ENCODE results near the gene MAST3. TPM values are rescaled to one million over a fixed set of nuclear protein-coding genes. Genes with fewer than 3 reads are reported as not detected.

MAST3 gene
- total and polyA plus RNA-seq, 7 experiments from 2014 or later, result 10.2 to 58.7 (median 37.4) TPM

DNA sequence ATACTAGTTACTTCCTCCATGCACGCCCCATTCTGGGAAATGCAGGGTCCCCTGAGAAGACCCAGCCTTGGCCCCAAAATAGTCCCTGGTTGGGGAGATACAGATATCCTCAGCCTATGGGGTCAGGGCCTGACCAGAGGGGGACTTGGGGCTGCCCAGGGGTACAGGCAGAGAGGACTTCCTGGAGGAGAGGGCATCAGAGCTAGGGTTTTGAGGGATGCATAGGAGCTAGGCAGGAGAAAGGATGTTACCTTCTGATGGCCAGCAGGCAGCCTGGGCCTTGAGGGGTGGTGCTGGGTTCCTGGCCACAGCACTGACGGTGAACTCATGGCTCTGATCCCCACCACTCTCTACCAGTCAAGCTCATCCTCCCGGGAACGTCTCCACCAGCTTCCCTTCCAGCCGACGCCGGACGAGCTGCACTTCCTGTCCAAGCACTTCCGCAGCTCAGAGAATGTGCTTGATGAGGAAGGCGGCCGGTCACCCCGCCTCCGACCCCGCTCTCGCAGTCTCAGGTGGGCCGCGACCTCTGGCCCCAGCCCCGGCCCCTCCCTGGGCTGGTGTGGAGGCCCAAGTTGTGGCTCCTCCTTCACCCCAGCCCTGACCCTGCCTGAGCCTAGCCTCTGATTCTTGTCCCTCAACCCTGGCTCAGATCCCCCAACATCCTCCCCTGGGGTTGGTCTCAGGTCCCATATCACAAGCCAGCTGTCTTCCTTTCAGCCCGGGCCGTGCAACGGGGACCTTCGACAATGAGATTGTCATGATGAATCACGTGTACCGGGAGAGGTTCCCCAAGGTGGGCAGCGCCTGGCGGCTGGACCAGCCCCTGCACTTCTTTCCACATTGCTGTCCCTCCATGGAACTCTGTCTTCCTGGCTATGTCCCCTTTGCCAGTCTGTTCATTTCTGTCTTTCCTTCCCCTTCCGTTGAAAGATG, 25.6 kb downstream of the MAST3 start:
- ChIA-PET CTCF (interaction anchor here (1.9 kb wide), 1 partner anchor 10 kb away, joined by 5 read pairs; no protein-coding TSS in a partner anchor), POLR2A (interaction anchor here (0.6 to 1.1 kb wide), 6 partner anchors 9 to 29 kb away, joined by 3 to 6 read pairs (median 4); no protein-coding TSS in a partner anchor)
- peak overlapping the region in 1 of 10 donors; percentile 63 for H3K4me3 Mint-ChIP-seq

DNA sequence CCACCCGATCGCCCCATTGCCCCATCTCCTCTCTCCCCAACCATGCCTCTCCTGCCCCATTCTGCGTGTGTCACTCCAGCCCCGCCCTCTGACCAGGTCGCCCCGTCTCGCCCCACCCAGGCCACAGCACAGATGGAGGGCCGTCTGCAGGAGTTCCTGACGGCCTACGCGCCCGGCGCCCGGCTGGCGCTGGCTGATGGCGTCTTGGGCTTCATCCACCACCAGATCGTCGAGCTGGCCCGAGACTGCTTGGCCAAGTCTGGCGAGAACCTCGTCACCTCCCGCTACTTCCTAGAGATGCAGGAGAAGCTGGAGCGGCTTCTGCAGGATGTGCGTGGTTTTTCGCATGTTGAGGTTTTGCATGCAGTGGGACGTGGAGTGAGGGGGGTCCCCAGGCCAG, 26.2 kb downstream of the MAST3 start:
- Mint-ChIP-seq H3K4me3 (no peak overlapping the region), H3K27ac (peak overlapping the region in 4 of 9 donors; percentile 17 to 89 (median 63)), H3K36me3 (peaks cover 4 to 24% (median 7%) of the 10 kb centered on the region in 5 donors), H3K27me3 (no peaks in the 10 kb centered on the region), H3K4me1 (peaks cover 14 to 27% (median 16%) of the 10 kb centered on the region in 7 donors), H3K9me3 (no peaks in the 10 kb centered on the region)
- Histone ChIP-seq H3K9me3 (ENCODE audit: control insufficient read depth in 2 of 3, low read length in 3 of 3) (no peaks in the 10 kb centered on the region), H3K27me3 (ENCODE audit: control insufficient read depth in 2 of 2, insufficient read depth in 2 of 2, low read length in 2 of 2) (no peaks in the 10 kb centered on the region), H3K4me3 (ENCODE audit: low read length) (no peak overlapping the region), H3K4me1 (ENCODE audit: control insufficient read depth in 2 of 2, insufficient read depth in 2 of 2, low read length in 2 of 2) (peaks cover 13 to 18% of the 10 kb centered on the region in 2 donors), H3K27ac (ENCODE audit: low read depth, low read length) (no peak overlapping the region), H3K36me3 (ENCODE audit: control insufficient read depth in 2 of 3, insufficient read depth in 3 of 3, low read length in 3 of 3) (peaks cover 10 to 64% (median 13%) of the 10 kb centered on the region in 3 experiments)
- CTCF ChIA-PET, result interaction anchor here (0.6 kb wide), 1 partner anchor 110 kb away, joined by 4 read pairs; no protein-coding TSS in a partner anchor
- ATAC-seq, result no peak
- intact Hi-C loops (cut with micrococcal nuclease), result no loop called here
- DNase-seq, result no peak
- POLR2A ChIA-PET, result interaction anchor here (0.6 to 0.9 kb wide), 2 partner anchors 18 to 28 kb away, joined by 3 to 4 read pairs; no protein-coding TSS in a partner anchor

More for the DNA sequence above, 25.6 kb downstream of the MAST3 start:
- Histone ChIP-seq H3K27me3 (ENCODE audit: control insufficient read depth in 2 of 2, insufficient read depth in 2 of 2, low read length in 2 of 2) (no peaks in the 10 kb centered on the region), H3K27ac (ENCODE audit: low read depth, low read length) (peak overlapping the region; percentile 78), H3K4me1 (ENCODE audit: control insufficient read depth in 2 of 2, insufficient read depth in 2 of 2, low read length in 2 of 2) (peaks cover 17 to 21% of the 10 kb centered on the region in 2 donors), H3K36me3 (ENCODE audit: control insufficient read depth in 2 of 3, insufficient read depth in 3 of 3, low read length in 3 of 3) (peaks cover 10 to 57% (median 13%) of the 10 kb centered on the region in 3 experiments), H3K9me3 (ENCODE audit: control insufficient read depth in 2 of 3, low read length in 3 of 3) (no peaks in the 10 kb centered on the region), H3K4me3 (ENCODE audit: low read length) (no peak overlapping the region)
- Mint-ChIP-seq H3K27me3 (no peaks in the 10 kb centered on the region), H3K27ac (peak overlapping the region in 6 of 9 donors; percentile 13 to 92 (median 63)), H3K36me3 (peaks cover under 1 to 20% (median 4%) of the 10 kb centered on the region in 5 donors), H3K4me1 (peaks cover 15 to 29% (median 20%) of the 10 kb centered on the region in 7 donors), H3K9me3 (no peaks in the 10 kb centered on the region)
- no peak for DNase-seq
- intact Hi-C loops (cut with micrococcal nuclease), result no loop called here
- no peak for ATAC-seq

DNA sequence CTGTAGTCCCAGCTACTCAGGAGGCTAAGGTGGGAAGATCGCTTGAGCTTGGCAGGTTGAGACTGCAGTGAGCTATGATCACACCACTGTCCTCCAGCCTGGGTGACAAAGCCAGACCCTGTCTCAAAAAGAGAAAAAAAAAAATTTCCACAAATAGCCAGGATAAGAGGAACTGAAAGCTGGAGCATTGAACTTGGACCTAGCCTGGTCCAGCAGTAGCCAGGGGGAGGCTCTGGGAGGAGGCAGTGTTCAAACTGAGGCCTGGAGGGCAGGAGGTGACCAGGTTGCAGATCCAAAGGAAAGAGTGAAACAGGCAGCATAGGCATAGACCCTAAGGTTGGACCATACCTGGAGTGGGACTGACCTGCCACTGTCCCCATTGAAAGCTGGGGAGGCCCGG, 28.5 kb downstream of the MAST3 start:
- H3K4me1 ChIP-seq (ENCODE audit: control insufficient read depth in 2 of 2, insufficient read depth in 2 of 2, low read length in 2 of 2), result peaks cover 0 to 7% of the 10 kb centered on the region in 2 donors
- peaks cover 5 to 32% (median 9%) of the 10 kb centered on the region in 5 donors for H3K36me3 Mint-ChIP-seq

DNA sequence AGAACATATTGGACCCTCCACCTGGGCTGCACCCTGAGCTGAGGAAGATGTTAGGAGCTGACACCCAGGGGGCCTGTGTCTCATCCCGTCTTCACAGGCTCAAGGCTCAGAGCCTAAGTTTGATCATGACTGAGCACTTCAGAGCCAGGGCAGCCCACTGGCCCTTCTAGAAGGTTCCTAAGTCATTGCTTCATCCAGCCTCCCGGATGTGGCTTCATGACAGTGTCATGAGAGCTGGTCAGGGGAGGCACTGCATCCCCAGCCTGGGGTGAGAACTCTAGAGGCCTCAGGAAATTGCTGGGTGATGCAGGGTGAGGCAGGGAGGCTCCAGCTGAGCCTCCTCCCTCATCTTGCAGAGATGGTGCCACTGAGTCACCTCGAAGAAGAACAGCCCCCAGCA, 30.5 kb downstream of the MAST3 start:
- intact Hi-C loops (cut with micrococcal nuclease), result no loop called here
- no peak for DNase-seq
- peaks cover 0 to 13% (median 0%) of the 10 kb centered on the region in 7 donors for H3K4me1 Mint-ChIP-seq

More for the DNA sequence above, 28.5 kb downstream of the MAST3 start:
- H3K4me3 Mint-ChIP-seq, result no peak overlapping the region
- POLR2A ChIA-PET, result interaction anchor here (3.5 kb wide), 1 partner anchor 7 kb away, joined by 19 read pairs; no protein-coding TSS in a partner anchor
- no peak for DNase-seq
- intact Hi-C loops (cut with micrococcal nuclease), result no loop called here
- ATAC-seq, result peak; percentile 32
- H3K27ac ChIP-seq (ENCODE audit: low read depth, low read length), result no peak overlapping the region
- H3K9me3 Mint-ChIP-seq, result no peaks in the 10 kb centered on the region
- peaks cover 0 to 13% (median 4%) of the 10 kb centered on the region in 7 donors for H3K4me1 Mint-ChIP-seq
- no peaks in the 10 kb centered on the region for H3K27me3 ChIP-seq (ENCODE audit: control insufficient read depth in 2 of 2, insufficient read depth in 2 of 2, low read length in 2 of 2)
- H3K9me3 ChIP-seq (ENCODE audit: control insufficient read depth in 2 of 3, low read length in 3 of 3), result no peaks in the 10 kb centered on the region
- H3K36me3 ChIP-seq (ENCODE audit: control insufficient read depth in 2 of 3, insufficient read depth in 3 of 3, low read length in 3 of 3), result peaks cover 17 to 86% (median 26%) of the 10 kb centered on the region in 3 experiments
- H3K4me3 ChIP-seq (ENCODE audit: low read length), result no peak overlapping the region
- CTCF ChIA-PET, result interaction anchor here (0.6 kb wide), 1 partner anchor 69 kb away, joined by 3 read pairs; no protein-coding TSS in a partner anchor
- peak overlapping the region in 5 of 9 donors; percentile 13 to 79 (median 43) for H3K27ac Mint-ChIP-seq
- H3K27me3 Mint-ChIP-seq, result no peaks in the 10 kb centered on the region

DNA sequence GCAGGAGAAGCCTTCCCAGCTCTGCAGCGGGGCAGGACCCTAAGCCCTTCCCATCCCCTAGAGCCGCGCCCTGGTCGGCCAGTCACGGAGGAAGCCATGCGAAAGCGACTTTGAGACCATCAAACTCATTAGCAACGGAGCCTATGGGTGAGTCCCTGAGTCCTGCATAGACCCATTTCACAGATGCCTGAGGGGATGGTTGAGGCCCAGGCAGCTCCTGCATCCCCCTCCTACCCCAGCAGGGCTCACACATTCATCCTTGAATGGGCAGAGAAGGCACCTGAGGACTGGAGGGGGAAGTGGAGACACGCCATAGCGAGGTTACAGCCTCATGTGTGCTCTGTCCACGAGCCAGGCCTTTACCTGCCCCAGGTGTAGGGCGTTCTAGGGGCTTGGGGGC, 31.2 kb downstream of the MAST3 start:
- Mint-ChIP-seq H3K27me3 (no peaks in the 10 kb centered on the region), H3K4me1 (peaks cover 0 to 11% (median 0%) of the 10 kb centered on the region in 7 donors), H3K36me3 (peaks cover 5 to 31% (median 13%) of the 10 kb centered on the region in 5 donors), H3K9me3 (no peaks in the 10 kb centered on the region), H3K27ac (no peak overlapping the region), H3K4me3 (no peak overlapping the region)
- Histone ChIP-seq H3K36me3 (ENCODE audit: control insufficient read depth in 2 of 3, insufficient read depth in 3 of 3, low read length in 3 of 3) (peaks cover 12 to 86% (median 23%) of the 10 kb centered on the region in 3 experiments), H3K4me1 (ENCODE audit: control insufficient read depth in 2 of 2, insufficient read depth in 2 of 2, low read length in 2 of 2) (peaks cover 0 to 7% of the 10 kb centered on the region in 2 donors), H3K27me3 (ENCODE audit: control insufficient read depth in 2 of 2, insufficient read depth in 2 of 2, low read length in 2 of 2) (no peaks in the 10 kb centered on the region), H3K27ac (ENCODE audit: low read depth, low read length) (no peak overlapping the region), H3K4me3 (ENCODE audit: low read length) (no peak overlapping the region), H3K9me3 (ENCODE audit: control insufficient read depth in 2 of 3, low read length in 3 of 3) (no peaks in the 10 kb centered on the region)
- intact Hi-C loops (cut with micrococcal nuclease), result no loop called here
- POLR2A ChIA-PET, result interaction anchor here (1.0 to 3.5 kb wide), 2 partner anchors 10 to 23 kb away, joined by 3 to 19 read pairs; no protein-coding TSS in a partner anchor
- DNase-seq, result no peak
- CTCF ChIA-PET, result no interaction called here
- no peak for ATAC-seq

More for the DNA sequence above, 30.5 kb downstream of the MAST3 start:
- POLR2A ChIA-PET, result interaction anchor here (1.0 to 3.5 kb wide), 2 partner anchors 9 to 24 kb away, joined by 3 to 19 read pairs; no protein-coding TSS in a partner anchor
- Histone ChIP-seq H3K36me3 (ENCODE audit: control insufficient read depth in 2 of 3, insufficient read depth in 3 of 3, low read length in 3 of 3) (peaks cover 17 to 86% (median 26%) of the 10 kb centered on the region in 3 experiments), H3K27me3 (ENCODE audit: control insufficient read depth in 2 of 2, insufficient read depth in 2 of 2, low read length in 2 of 2) (no peaks in the 10 kb centered on the region), H3K9me3 (ENCODE audit: control insufficient read depth in 2 of 3, low read length in 3 of 3) (no peaks in the 10 kb centered on the region), H3K4me1 (ENCODE audit: control insufficient read depth in 2 of 2, insufficient read depth in 2 of 2, low read length in 2 of 2) (peaks cover 0 to 7% of the 10 kb centered on the region in 2 donors), H3K4me3 (ENCODE audit: low read length) (no peak overlapping the region), H3K27ac (ENCODE audit: low read depth, low read length) (no peak overlapping the region)
- Mint-ChIP-seq H3K27me3 (no peaks in the 10 kb centered on the region), H3K27ac (peak overlapping the region in 2 of 9 donors; percentile 14 to 79), H3K9me3 (no peaks in the 10 kb centered on the region), H3K36me3 (peaks cover 5 to 36% (median 14%) of the 10 kb centered on the region in 5 donors), H3K4me3 (no peak overlapping the region)
- CTCF ChIA-PET, result no interaction called here
- peak; percentile 87 for ATAC-seq

DNA sequence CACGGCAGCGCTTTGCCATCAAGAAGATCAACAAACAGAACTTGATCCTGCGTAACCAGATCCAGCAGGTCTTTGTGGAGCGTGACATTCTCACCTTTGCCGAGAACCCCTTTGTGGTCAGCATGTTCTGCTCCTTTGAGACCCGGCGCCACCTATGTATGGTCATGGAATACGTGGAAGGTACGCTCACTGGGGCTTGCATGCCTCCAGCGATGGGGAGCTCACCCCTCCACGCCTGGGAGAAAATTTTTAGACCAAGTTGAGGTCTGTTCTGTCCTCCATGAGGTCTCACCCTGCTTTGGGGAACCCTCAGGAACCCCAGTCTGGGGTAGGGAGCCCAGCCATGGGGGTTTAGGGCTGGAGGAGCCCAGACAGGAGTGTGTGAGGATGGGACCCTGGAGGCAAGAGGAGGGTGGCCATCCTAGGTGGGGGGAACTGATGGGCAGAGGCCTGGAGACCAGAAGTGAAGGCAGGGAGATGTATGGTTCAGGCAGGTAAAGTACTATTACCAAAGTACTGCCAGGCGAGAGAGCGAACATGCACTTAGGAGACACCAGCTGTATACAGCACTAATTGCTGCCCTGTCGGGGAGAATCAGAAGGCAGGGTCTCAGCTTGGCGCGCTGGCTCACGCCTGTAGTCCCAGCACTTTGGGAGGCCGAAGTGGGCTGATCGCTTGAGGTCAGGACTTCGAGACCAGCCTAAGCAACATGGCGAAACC, 33.1 kb downstream of the MAST3 start:
- no peaks in the 10 kb centered on the region for H3K27me3 ChIP-seq (ENCODE audit: control insufficient read depth in 2 of 2, insufficient read depth in 2 of 2, low read length in 2 of 2)
- intact Hi-C loops (cut with micrococcal nuclease), result no loop called here
- DNase-seq, result no peak
- no peak for ATAC-seq
- peaks cover 5 to 37% (median 14%) of the 10 kb centered on the region in 5 donors for H3K36me3 Mint-ChIP-seq
- no peak overlapping the region for H3K4me3 Mint-ChIP-seq
- H3K4me1 ChIP-seq (ENCODE audit: control insufficient read depth in 2 of 2, insufficient read depth in 2 of 2, low read length in 2 of 2), result peaks cover 0 to 7% of the 10 kb centered on the region in 2 donors
- H3K27me3 Mint-ChIP-seq, result no peaks in the 10 kb centered on the region
- POLR2A ChIA-PET, result interaction anchor here (1.0 kb wide), 1 partner anchor 282 kb away, joined by 3 read pairs; no protein-coding TSS in a partner anchor
- no peaks in the 10 kb centered on the region for H3K9me3 Mint-ChIP-seq
- no peaks in the 10 kb centered on the region for H3K9me3 ChIP-seq (ENCODE audit: control insufficient read depth in 2 of 3, low read length in 3 of 3)
- H3K36me3 ChIP-seq (ENCODE audit: control insufficient read depth in 2 of 3, insufficient read depth in 3 of 3, low read length in 3 of 3), result peaks cover 13 to 86% (median 17%) of the 10 kb centered on the region in 3 experiments
- peaks cover 0 to 12% (median 0%) of the 10 kb centered on the region in 7 donors for H3K4me1 Mint-ChIP-seq
- H3K27ac Mint-ChIP-seq, result no peak overlapping the region
- no peak overlapping the region for H3K27ac ChIP-seq (ENCODE audit: low read depth, low read length)
- H3K4me3 ChIP-seq (ENCODE audit: low read length), result no peak overlapping the region
- CTCF ChIA-PET, result no interaction called here
